Activated naive CD4-positive, alpha-beta T cell treated with anti-CD3 and anti-CD28 coated beads for 36 hours (primary cell): ENCODE measurements around the gene PRSS50. TPM values are rescaled to one million over a fixed set of nuclear protein-coding genes. Genes with fewer than 3 reads are reported as not detected.
"Not testable (repeated sequence)": the region's sequence is repeated elsewhere in the genome, so short reads cannot be mapped to it uniquely, and the experiment has no call there.

Source experiments
- CTCF ChIA-PET: fragments of 350-600 bp; sonication (Branson Sonifier 250); formaldehyde crosslinking; loops from one replicate; lab custom pipeline; 2021; ENCODE audit warnings: antibody characterized with exemption; lab: Charles Lee
- DNase-seq: peaks from one replicate; pipeline ENCODE4 v3.0.0-alpha.2; 2020
- H3K27ac Mint-ChIP-seq: one replicate; pipeline ENCODE4 v1.8.0; 2021; ENCODE audit warnings: mild to moderate bottlenecking, mixed read lengths
- H3K27me3 Mint-ChIP-seq: one replicate; pipeline ENCODE4 v1.8.0; 2021; ENCODE audit warnings: low read depth, mixed read lengths
- H3K36me3 Mint-ChIP-seq: one replicate; pipeline ENCODE4 v1.8.0; 2021; ENCODE audit warnings: low read depth, mixed read lengths
- H3K4me1 Mint-ChIP-seq: one replicate; pipeline ENCODE4 v1.8.0; 2021; ENCODE audit warnings: low read depth, mixed read lengths
- H3K4me3 Mint-ChIP-seq: one replicate; pipeline ENCODE4 v1.8.0; 2021; ENCODE audit warnings: mild to moderate bottlenecking, moderate library complexity, mixed read lengths
- H3K9me3 Mint-ChIP-seq: one replicate; pipeline ENCODE4 v1.8.0; 2021; ENCODE audit warnings: mixed read lengths
- intact Hi-C: fragments of 100-400 bp; cut with micrococcal nuclease; formaldehyde crosslinking; loops from one replicate; pipeline ENCODE4 v1.15.1; 2023
- total RNA-seq, 2 experiments: library from RNA; stranded (reverse); gene quantifications; one replicate each; pipeline ENCODE4 v1.2.3, GENCODE V29; 2021

Gene PRSS50
- total RNA-seq = not detected

GRCh38 chr3:46717447-46718231 lies at the start of gene PRSS50:
TSS of gene PRSS50 (minus strand) at chr3:46717869. CDS start at chr3:46717824, 45 bp downstream.
- Mint-ChIP-seq H3K4me1 (no peaks in the 10 kb centered on the region), H3K27ac (no peak within 1 kb of the TSS), H3K36me3 (no peaks in the 10 kb centered on the region), H3K4me3 (no peak within 1 kb of the TSS), H3K27me3 (peaks cover 8% of the 10 kb centered on the region), H3K9me3 (peaks cover 2% of the 10 kb centered on the region)
- DNase-seq = peak; percentile 29
- CTCF ChIA-PET = interaction anchor here (1.9 kb wide), 1 partner anchor 12 kb away, joined by 5 read pairs; no protein-coding TSS in a partner anchor
- intact Hi-C loops = no loop called here

DNA sequence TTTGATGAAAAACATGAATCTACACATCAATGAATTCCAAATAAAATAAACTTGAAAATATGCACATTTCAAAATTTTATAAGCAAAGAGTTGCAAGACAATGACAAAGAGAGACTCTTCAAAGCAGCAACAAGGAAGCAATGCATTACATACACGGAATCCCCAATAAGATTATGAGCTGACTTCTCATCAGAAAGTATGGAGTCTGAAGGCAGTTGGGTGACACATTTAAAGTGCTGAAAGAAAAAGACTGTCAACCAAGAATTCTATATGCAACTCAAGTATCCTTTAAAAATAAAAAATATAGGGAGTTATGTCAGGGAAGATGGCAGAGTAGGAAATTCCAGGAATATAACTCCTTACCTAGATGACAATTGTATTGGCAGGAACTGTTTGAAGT lies 46.5 kb upstream of the PRSS50 start:
- peaks cover 6% of the 10 kb centered on the region for H3K27me3 Mint-ChIP-seq
- no peak for DNase-seq
- intact Hi-C loops = no loop called here
- H3K9me3 Mint-ChIP-seq = peaks cover 29% of the 10 kb centered on the region
- no peaks in the 10 kb centered on the region for H3K4me1 Mint-ChIP-seq
- no peak overlapping the region for H3K27ac Mint-ChIP-seq
- CTCF ChIA-PET = interaction anchor here (1.1 kb wide), 1 partner anchor 89 kb away, joined by 3 read pairs; no protein-coding TSS in a partner anchor
- no peak overlapping the region for H3K4me3 Mint-ChIP-seq
- H3K36me3 Mint-ChIP-seq = peaks cover 1% of the 10 kb centered on the region

DNA sequence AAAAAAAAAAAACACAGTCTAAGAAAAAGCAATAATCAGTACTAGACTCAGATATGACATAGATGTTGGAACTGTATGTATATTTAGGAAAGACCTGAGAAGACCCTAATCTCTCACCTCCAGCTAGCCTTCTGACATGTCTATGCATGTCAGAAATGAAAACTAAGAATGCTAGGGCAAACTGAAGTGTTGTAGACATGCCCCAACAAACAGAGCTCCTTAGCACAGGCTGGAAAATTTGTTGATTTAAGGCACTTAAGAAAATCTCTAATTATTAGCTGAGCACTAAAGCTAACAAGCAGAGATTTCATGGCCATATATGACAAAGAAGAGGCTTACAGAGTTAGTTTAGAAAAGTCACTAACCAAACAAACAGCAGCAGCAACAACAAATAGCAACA lies 45.5 kb upstream of the PRSS50 start:
- no peak overlapping the region for H3K4me3 Mint-ChIP-seq
- CTCF ChIA-PET = interaction anchor here (0.6 kb wide), 1 partner anchor 449 kb away, joined by 3 read pairs; no protein-coding TSS in a partner anchor
- H3K9me3 Mint-ChIP-seq = peaks cover 26% of the 10 kb centered on the region
- H3K36me3 Mint-ChIP-seq = peaks cover 1% of the 10 kb centered on the region
- no peak for DNase-seq
- peaks cover 8% of the 10 kb centered on the region for H3K27me3 Mint-ChIP-seq
- H3K4me1 Mint-ChIP-seq = no peaks in the 10 kb centered on the region
- intact Hi-C loops = no loop called here
- H3K27ac Mint-ChIP-seq = no peak overlapping the region

GRCh38 chr3:46759239-46760167 lies 41.8 kb upstream of the PRSS50 start:
- H3K36me3 Mint-ChIP-seq = no peaks in the 10 kb centered on the region
- no peak for DNase-seq
- H3K4me1 Mint-ChIP-seq = no peaks in the 10 kb centered on the region
- peaks cover 8% of the 10 kb centered on the region for H3K27me3 Mint-ChIP-seq
- intact Hi-C loops = no loop called here
- H3K9me3 Mint-ChIP-seq = peaks cover 19% of the 10 kb centered on the region
- CTCF ChIA-PET = no interaction called here
- H3K27ac Mint-ChIP-seq = no peak overlapping the region
- H3K4me3 Mint-ChIP-seq = no peak overlapping the region

DNA sequence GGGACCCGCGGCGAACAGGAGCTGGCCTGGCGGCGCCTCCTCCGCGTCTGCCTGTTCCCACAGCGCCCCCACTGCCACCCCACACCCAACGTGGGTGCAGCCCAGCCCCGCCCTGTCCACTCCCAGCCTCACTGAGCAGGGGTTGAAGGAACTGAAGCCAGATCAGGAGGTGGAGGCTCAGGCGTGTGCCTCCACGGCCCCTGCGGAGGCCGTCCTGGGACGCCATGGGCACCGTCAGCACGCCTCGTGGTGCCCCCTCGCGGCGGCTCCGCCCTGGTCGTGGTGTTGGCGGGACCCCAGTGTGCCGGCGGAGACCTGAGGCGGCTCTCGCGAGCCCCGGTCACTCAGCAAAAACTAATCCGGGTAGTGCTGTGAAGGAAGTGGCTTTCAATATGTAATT lies 39.0 kb upstream of the PRSS50 start:
- H3K4me1 Mint-ChIP-seq = peaks cover 8% of the 10 kb centered on the region
- H3K9me3 Mint-ChIP-seq = no peaks in the 10 kb centered on the region
- CTCF ChIA-PET = no interaction called here
- intact Hi-C loops = no loop called here
- DNase-seq = no peak
- H3K36me3 Mint-ChIP-seq = no peaks in the 10 kb centered on the region
- H3K27ac Mint-ChIP-seq = no peak overlapping the region
- H3K4me3 Mint-ChIP-seq = no peak overlapping the region
- H3K27me3 Mint-ChIP-seq = peaks cover 1% of the 10 kb centered on the region

- Mint-ChIP-seq H3K27ac (no peak overlapping the region), H3K27me3 (peaks cover 1% of the 10 kb centered on the region), H3K4me3 (no peak overlapping the region), H3K36me3 (no peaks in the 10 kb centered on the region), H3K9me3 (no peaks in the 10 kb centered on the region), H3K4me1 (peaks cover 8% of the 10 kb centered on the region)
- intact Hi-C loops = no loop called here
- DNase-seq = no peak
- CTCF ChIA-PET = no interaction called here
Measured at GRCh38 chr3:46755646-46756045, 38.0 kb upstream of the PRSS50 start.

- H3K9me3 Mint-ChIP-seq, H3K4me3 Mint-ChIP-seq, H3K27me3 Mint-ChIP-seq, H3K4me1 Mint-ChIP-seq, H3K36me3 Mint-ChIP-seq, intact Hi-C loops, H3K27ac Mint-ChIP-seq: not testable (repeated sequence)
- peak; percentile 64 for DNase-seq
- CTCF ChIA-PET = interaction anchor here (1.0 kb wide), 1 partner anchor 24 kb away, joined by 3 read pairs; no protein-coding TSS in a partner anchor
Measured at GRCh38 chr3:46753127-46753526, 35.5 kb upstream of the PRSS50 start.

DNA sequence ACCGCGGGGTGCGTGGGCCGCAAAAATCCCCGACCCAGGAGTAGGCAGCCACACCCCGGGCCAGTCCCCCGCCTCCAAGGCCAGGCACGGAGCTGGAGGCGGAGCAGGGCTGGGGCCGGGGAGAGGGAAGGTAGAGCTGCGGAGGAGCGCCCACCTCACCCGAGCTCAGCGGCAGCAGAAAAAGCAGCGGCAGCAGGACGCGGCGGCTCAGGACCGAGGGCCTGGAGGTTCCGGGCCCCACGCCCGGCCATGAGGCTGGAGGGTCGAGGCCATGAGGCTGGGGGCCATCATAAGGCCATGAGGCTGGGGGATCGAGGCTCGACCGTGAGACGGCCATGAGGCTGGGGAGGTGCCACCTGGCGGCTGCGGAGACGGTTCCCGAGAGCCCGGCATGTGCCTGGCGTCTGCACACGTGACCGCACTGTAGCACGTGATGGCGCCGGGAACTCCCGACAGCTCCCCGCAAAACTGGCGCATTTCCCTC lies 32.9 kb upstream of the PRSS50 start:
- intact Hi-C loops = no loop called here
- no peak overlapping the region for H3K27ac Mint-ChIP-seq
- H3K36me3 Mint-ChIP-seq = no peaks in the 10 kb centered on the region
- peaks cover 8% of the 10 kb centered on the region for H3K4me1 Mint-ChIP-seq
- DNase-seq = no peak
- H3K4me3 Mint-ChIP-seq = no peak overlapping the region
- H3K9me3 Mint-ChIP-seq = no peaks in the 10 kb centered on the region
- no peaks in the 10 kb centered on the region for H3K27me3 Mint-ChIP-seq
- CTCF ChIA-PET = no interaction called here

GRCh38 chr3:46749129-46749528 lies 31.5 kb upstream of the PRSS50 start:
- CTCF ChIA-PET = interaction anchor here (0.5 kb wide), 1 partner anchor 385 kb away, joined by 3 read pairs; no protein-coding TSS in a partner anchor
- Mint-ChIP-seq H3K36me3 (no peaks in the 10 kb centered on the region), H3K27me3 (no peaks in the 10 kb centered on the region), H3K27ac (no peak overlapping the region), H3K9me3 (no peaks in the 10 kb centered on the region), H3K4me3 (no peak overlapping the region), H3K4me1 (peaks cover 8% of the 10 kb centered on the region)
- no peak for DNase-seq
- intact Hi-C loops = no loop called here

GRCh38 chr3:46748170-46748569 lies 30.5 kb upstream of the PRSS50 start:
- no peak for DNase-seq
- no peaks in the 10 kb centered on the region for H3K36me3 Mint-ChIP-seq
- CTCF ChIA-PET = no interaction called here
- no peak overlapping the region for H3K4me3 Mint-ChIP-seq
- H3K27ac Mint-ChIP-seq = no peak overlapping the region
- H3K27me3 Mint-ChIP-seq = no peaks in the 10 kb centered on the region
- no peaks in the 10 kb centered on the region for H3K9me3 Mint-ChIP-seq
- intact Hi-C loops = no loop called here
- H3K4me1 Mint-ChIP-seq = peaks cover 5% of the 10 kb centered on the region

DNA sequence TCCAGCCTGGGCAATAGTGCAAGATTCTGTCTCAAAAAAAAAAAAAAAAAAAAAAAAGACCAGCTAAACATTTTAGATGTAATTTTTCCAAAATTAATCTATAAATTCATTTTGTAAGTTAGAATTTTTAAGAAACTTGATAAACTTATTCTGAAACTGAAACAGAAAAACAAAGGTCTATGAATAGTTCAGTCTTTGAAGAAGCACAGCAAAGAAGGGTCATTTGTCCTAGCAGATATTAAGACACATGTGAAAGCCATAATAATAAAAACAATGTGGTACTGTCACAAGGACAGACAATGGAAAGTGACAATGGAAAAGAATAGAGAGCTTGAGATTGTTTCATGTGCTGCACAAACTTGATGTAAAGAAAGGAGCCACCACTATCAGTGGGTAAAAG lies 29.0 kb upstream of the PRSS50 start:
- CTCF ChIA-PET = no interaction called here
- no peaks in the 10 kb centered on the region for H3K4me1 Mint-ChIP-seq
- H3K9me3 Mint-ChIP-seq = no peaks in the 10 kb centered on the region
- intact Hi-C loops = no loop called here
- H3K27me3 Mint-ChIP-seq = no peaks in the 10 kb centered on the region
- DNase-seq = no peak
- H3K36me3 Mint-ChIP-seq = no peaks in the 10 kb centered on the region
- H3K4me3 Mint-ChIP-seq = no peak overlapping the region
- H3K27ac Mint-ChIP-seq = no peak overlapping the region

DNA sequence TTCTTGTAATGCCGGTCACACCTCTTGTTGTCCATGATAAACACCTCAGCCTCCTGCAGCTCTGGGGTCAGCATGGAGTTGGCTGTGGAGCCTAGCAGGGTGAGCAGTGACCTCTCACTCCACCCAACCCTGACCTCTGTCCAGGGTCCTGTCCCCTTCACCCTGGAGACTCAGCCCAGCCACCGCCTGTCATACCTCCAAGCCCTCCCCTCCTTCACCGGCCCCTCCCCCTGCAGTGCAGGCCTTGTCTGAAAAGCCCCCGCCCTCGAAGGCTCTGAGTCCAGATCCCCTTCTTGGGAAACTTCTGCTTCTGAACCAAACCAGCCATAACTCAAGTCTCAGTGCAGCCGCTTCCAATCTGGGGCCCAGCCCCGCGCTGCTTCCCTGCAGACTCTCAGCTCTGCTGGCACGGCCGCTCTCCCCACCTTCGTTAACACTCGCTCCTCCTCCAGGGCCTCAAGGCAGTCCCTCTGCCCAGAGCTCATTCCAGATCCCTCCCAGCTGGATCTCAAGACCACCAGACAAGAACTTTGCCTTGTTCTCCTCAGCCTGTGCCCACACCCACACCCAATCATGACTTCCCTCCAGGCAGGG lies 25.4 kb upstream of the PRSS50 start:
- H3K4me3 Mint-ChIP-seq = no peak overlapping the region
- no peak overlapping the region for H3K27ac Mint-ChIP-seq
- intact Hi-C loops = no loop called here
- H3K4me1 Mint-ChIP-seq = no peaks in the 10 kb centered on the region
- no peaks in the 10 kb centered on the region for H3K9me3 Mint-ChIP-seq
- H3K36me3 Mint-ChIP-seq = no peaks in the 10 kb centered on the region
- H3K27me3 Mint-ChIP-seq = no peaks in the 10 kb centered on the region
- CTCF ChIA-PET = no interaction called here
- DNase-seq = no peak
